Central memory CD4-positive, alpha-beta T cell (primary cell): ENCODE data around the gene DCTPP1.

Source experiments
- DNase-seq: peaks from one replicate; pipeline ENCODE4 v3.0.0; 2022

The DCTPP1 gene

GRCh38 chr16:30381291-30382041, 48.4 kb downstream of the DCTPP1 start:
- no peak for DNase-seq

GRCh38 chr16:30380803-30381208, 49.0 kb downstream of the DCTPP1 start:
- DNase-seq, result no peak

GRCh38 chr16:30380072-30380802, 49.6 kb downstream of the DCTPP1 start:
- DNase-seq, result no peak

GRCh38 chr16:30379158-30379783, 50.6 kb downstream of the DCTPP1 start:
- no peak for DNase-seq

GRCh38 chr16:30378236-30379157, 51.3 kb downstream of the DCTPP1 start:
- peak; percentile 98 for DNase-seq

GRCh38 chr16:30377812-30378235, 52.0 kb downstream of the DCTPP1 start:
- DNase-seq, result peak; percentile 85

GRCh38 chr16:30377050-30377811, 52.6 kb downstream of the DCTPP1 start:
- DNase-seq, result no peak

- DNase-seq, result no peak
Measured at GRCh38 chr16:30376461-30376902, 53.3 kb downstream of the DCTPP1 start.

- no peak for DNase-seq
Measured at GRCh38 chr16:30375864-30376263, 54.0 kb downstream of the DCTPP1 start.

GRCh38 chr16:30374538-30374937, 55.3 kb downstream of the DCTPP1 start, which contains the start of gene MYL11:
Gene MYL11, plus strand, starts transcription at chr16:30374802. Its CDS starts 56 bp downstream, at chr16:30374858.
- DNase-seq, result no peak
